Mesenchymal stem cell (in vitro differentiated cells and primary cell): ENCODE measurements around the gene SETMAR.

Experiments
- DNase-seq: peaks from one replicate; pipeline ENCODE4 v3.0.0-alpha.2; 2013
- H2AFZ ChIP-seq: one replicate; pipeline ENCODE4 v1.6.1; 2013; ENCODE audit warnings: low read depth, mild to moderate bottlenecking, control low read depth, inconsistent platforms, low read length, moderate library complexity
- H2AK5ac ChIP-seq: 2 replicates; pipeline ENCODE4 v1.6.1; 2013; ENCODE audit warnings: low read length, moderate library complexity, mild to moderate bottlenecking, inconsistent platforms; ENCODE audit not compliant: severe bottlenecking
- H2BK120ac ChIP-seq: one replicate; pipeline ENCODE4 v1.6.1; 2013; ENCODE audit warnings: low read depth, mild to moderate bottlenecking, inconsistent platforms, low read length, moderate library complexity
- H2BK12ac ChIP-seq, 2 experiments: one replicate each; pipeline ENCODE4 v1.6.1; 2013; ENCODE audit warnings: inconsistent platforms in 2 of 2, low read length in 2 of 2, mild to moderate bottlenecking in 2 of 2, moderate library complexity in 2 of 2, control low read depth in 1 of 2
- H2BK15ac ChIP-seq: one replicate; pipeline ENCODE4 v1.6.1; 2013; ENCODE audit warnings: mild to moderate bottlenecking, low read depth, inconsistent platforms; ENCODE audit not compliant: poor library complexity, severe bottlenecking
- H2BK5ac ChIP-seq: 2 replicates; pipeline ENCODE4 v1.6.1; 2013; ENCODE audit warnings: low read depth, mild to moderate bottlenecking, low read length, control low read depth, inconsistent platforms; ENCODE audit not compliant: poor library complexity, severe bottlenecking
- H3K14ac ChIP-seq, 2 experiments: one replicate each; pipeline ENCODE4 v1.6.1; 2013; ENCODE audit warnings: inconsistent platforms in 2 of 2, low read length in 2 of 2, control low read depth in 1 of 2, mild to moderate bottlenecking in 1 of 2, moderate library complexity in 1 of 2
- H3K18ac ChIP-seq, 2 experiments: one replicate each; pipeline ENCODE4 v1.6.1; 2013; ENCODE audit warnings: inconsistent platforms in 2 of 2, low read length in 2 of 2, control low read depth in 1 of 2, low read depth in 1 of 2, mild to moderate bottlenecking in 1 of 2
- H3K23ac ChIP-seq, 2 experiments: one replicate each; pipeline ENCODE4 v1.6.1; 2013; ENCODE audit warnings: inconsistent platforms in 2 of 2, low read length in 2 of 2, mild to moderate bottlenecking in 2 of 2, moderate library complexity in 2 of 2, control low read depth in 1 of 2
- H3K27ac ChIP-seq: 2 replicates; pipeline ENCODE4 v1.5.1; 2013; ENCODE audit warnings: mild to moderate bottlenecking, moderate library complexity, low read length, control low read depth, inconsistent platforms; ENCODE audit not compliant: poor library complexity, severe bottlenecking
- H3K27me3 ChIP-seq, 2 experiments: 2 replicates each; pipeline versions ENCODE4 v1.6.1 to v1.7.0; 2013; ENCODE audit warnings: low read length in 2 of 2, mild to moderate bottlenecking in 2 of 2, moderate library complexity in 2 of 2, control low read depth in 1 of 2, inconsistent platforms in 1 of 2; ENCODE audit not compliant: control insufficient read depth in 1 of 2, insufficient read depth in 1 of 2
- H3K36me3 ChIP-seq, 2 experiments: 2 replicates each; pipeline versions ENCODE4 v1.6.1 to v1.7.0; 2013; ENCODE audit warnings: low read length in 2 of 2, control low read depth in 1 of 2, inconsistent platforms in 1 of 2, low read depth in 1 of 2, mild to moderate bottlenecking in 1 of 2; ENCODE audit not compliant: insufficient read depth in 2 of 2, control insufficient read depth in 1 of 2
- H3K4ac ChIP-seq, 2 experiments: one replicate each; pipeline ENCODE4 v1.6.1; 2013; ENCODE audit warnings: inconsistent platforms in 2 of 2, low read length in 2 of 2, mild to moderate bottlenecking in 2 of 2, moderate library complexity in 2 of 2, control low read depth in 1 of 2, low read depth in 1 of 2
- H3K4me1 ChIP-seq: 2 replicates; pipeline ENCODE4 v1.6.1; 2013; ENCODE audit warnings: low read depth, low read length, control low read depth; ENCODE audit not compliant: control insufficient read depth, insufficient read depth
- H3K4me2 ChIP-seq: 2 replicates; pipeline ENCODE4 v1.6.1; 2013; ENCODE audit warnings: low read length, mild to moderate bottlenecking, inconsistent platforms; ENCODE audit not compliant: poor library complexity, severe bottlenecking
- H3K4me3 ChIP-seq, 2 experiments: 2 replicates each; pipeline versions ENCODE4 v1.5.1 to v1.7.0; 2013; ENCODE audit warnings: low read length in 2 of 2, mild to moderate bottlenecking in 2 of 2, control low read depth in 1 of 2, low read depth in 1 of 2; ENCODE audit not compliant: insufficient read depth in 1 of 2
- H3K79me1 ChIP-seq: replicated peaks from 2 replicates; pipeline ENCODE4 v1.6.1; 2013; ENCODE audit warnings: mild to moderate bottlenecking, control low read depth, low read length, inconsistent platforms; ENCODE audit not compliant: poor library complexity, severe bottlenecking
- H3K9ac ChIP-seq: 2 replicates; pipeline ENCODE4 v1.7.0; 2013; ENCODE audit warnings: mild to moderate bottlenecking, low read length, moderate library complexity
- H3K9me3 ChIP-seq: 2 replicates; pipeline ENCODE4 v1.7.0; 2013; ENCODE audit warnings: mild to moderate bottlenecking, low read length; ENCODE audit not compliant: control insufficient read depth
- H4K8ac ChIP-seq: one replicate; pipeline ENCODE4 v1.6.1; 2013; ENCODE audit warnings: inconsistent platforms, mild to moderate bottlenecking, low read length, moderate library complexity
- H4K91ac ChIP-seq: one replicate; pipeline ENCODE4 v1.6.1; 2013; ENCODE audit warnings: mild to moderate bottlenecking, low read length, inconsistent platforms
- WGBS: methylation state at CpG from one replicate; pipeline ENCODE4 v1.1.7; 2013; ENCODE audit warnings: mixed read lengths; 5-methylcytosine and 5-hydroxymethylcytosine counted together

Gene SETMAR

GRCh38 chr3:4311496-4311895 lies 8.3 kb downstream of the SETMAR start:
- Histone ChIP-seq H3K18ac (no peak overlapping the region), H3K4me1 (no peaks in the 10 kb centered on the region), H3K4me2 (no peak overlapping the region), H2BK15ac (no peak overlapping the region), H3K9me3 (no peaks in the 10 kb centered on the region), H2AK5ac (no peak overlapping the region), H3K36me3 (peaks cover 4 to 24% of the 10 kb centered on the region in 2 experiments), H3K4me3 (no peak overlapping the region), H2BK12ac (no peak overlapping the region), H3K9ac (no peak overlapping the region), H4K8ac (no peak overlapping the region), H3K79me1 (peaks cover 14% of the 10 kb centered on the region), H3K27ac (no peak overlapping the region), H4K91ac (no peak overlapping the region), H2AFZ (no peak overlapping the region), H3K27me3 (no peaks in the 10 kb centered on the region), H2BK5ac (no peak overlapping the region), H3K4ac (no peak overlapping the region), H2BK120ac (no peak overlapping the region), H3K14ac (no peak overlapping the region), H3K23ac (no peak overlapping the region)
- DNase-seq: no peak

- H3K27ac ChIP-seq: no peak overlapping the region
- H3K14ac ChIP-seq: no peak overlapping the region
- no peaks in the 10 kb centered on the region for H3K27me3 ChIP-seq
- no peak overlapping the region for H3K9ac ChIP-seq
- H4K8ac ChIP-seq: no peak overlapping the region
- H2BK12ac ChIP-seq: no peak overlapping the region
- no peaks in the 10 kb centered on the region for H3K4me1 ChIP-seq
- DNase-seq: no peak
- no peaks in the 10 kb centered on the region for H3K9me3 ChIP-seq
- WGBS: 89% methylated on average over 4 of the region's 4 CpGs
- H2AK5ac ChIP-seq: no peak overlapping the region
- H3K23ac ChIP-seq: no peak overlapping the region
- no peak overlapping the region for H2BK15ac ChIP-seq
- H3K4me3 ChIP-seq: no peak overlapping the region
- H3K18ac ChIP-seq: no peak overlapping the region
- no peak overlapping the region for H3K4ac ChIP-seq
- H3K36me3 ChIP-seq: peaks cover 9 to 31% of the 10 kb centered on the region in 2 experiments
- H3K79me1 ChIP-seq: peaks cover 9% of the 10 kb centered on the region
- no peak overlapping the region for H4K91ac ChIP-seq
- no peak overlapping the region for H2AFZ ChIP-seq
- H2BK120ac ChIP-seq: no peak overlapping the region
- H2BK5ac ChIP-seq: no peak overlapping the region
- H3K4me2 ChIP-seq: no peak overlapping the region
Observed at GRCh38 chr3:4313606-4314293, 10.6 kb downstream of the SETMAR start.

- Histone ChIP-seq H3K79me1 (peaks cover 8% of the 10 kb centered on the region), H2BK5ac (no peak overlapping the region), H3K9me3 (no peaks in the 10 kb centered on the region), H3K14ac (no peak overlapping the region), H3K4me1 (no peaks in the 10 kb centered on the region), H3K36me3 (peaks cover 9 to 31% of the 10 kb centered on the region in 2 experiments), H3K4me2 (no peak overlapping the region), H3K27ac (no peak overlapping the region), H3K18ac (no peak overlapping the region), H3K9ac (no peak overlapping the region), H2BK12ac (no peak overlapping the region), H3K4ac (no peak overlapping the region), H3K23ac (no peak overlapping the region), H2BK15ac (no peak overlapping the region), H3K4me3 (no peak overlapping the region), H3K27me3 (no peaks in the 10 kb centered on the region), H2AFZ (no peak overlapping the region), H2AK5ac (no peak overlapping the region), H4K8ac (no peak overlapping the region), H2BK120ac (no peak overlapping the region), H4K91ac (no peak overlapping the region)
- no CpG with 5 or more reads among the region's 4 CpGs for WGBS
- no peak for DNase-seq
Observed at GRCh38 chr3:4314688-4315087, 11.5 kb downstream of the SETMAR start.

GRCh38 chr3:4320096-4320911 lies 17.1 kb downstream of the SETMAR start:
- no peak overlapping the region for H3K4me3 ChIP-seq
- no peak overlapping the region for H3K9ac ChIP-seq
- H2AK5ac ChIP-seq: no peak overlapping the region
- no peak overlapping the region for H2BK15ac ChIP-seq
- no peak overlapping the region for H3K23ac ChIP-seq
- no peaks in the 10 kb centered on the region for H3K79me1 ChIP-seq
- H3K27me3 ChIP-seq: no peaks in the 10 kb centered on the region
- H4K91ac ChIP-seq: no peak overlapping the region
- H2AFZ ChIP-seq: no peak overlapping the region
- H2BK5ac ChIP-seq: no peak overlapping the region
- H3K9me3 ChIP-seq: no peaks in the 10 kb centered on the region
- H3K36me3 ChIP-seq: peaks cover 9 to 14% of the 10 kb centered on the region in 2 experiments
- no peak overlapping the region for H2BK12ac ChIP-seq
- H3K4ac ChIP-seq: no peak overlapping the region
- no peak overlapping the region for H3K4me2 ChIP-seq
- H2BK120ac ChIP-seq: no peak overlapping the region
- no peak overlapping the region for H4K8ac ChIP-seq
- no peaks in the 10 kb centered on the region for H3K4me1 ChIP-seq
- H3K18ac ChIP-seq: no peak overlapping the region
- peak; percentile 24 for DNase-seq
- H3K27ac ChIP-seq: no peak overlapping the region
- no peak overlapping the region for H3K14ac ChIP-seq
